ENCODE data around the gene HNRNPH2. TPM values are rescaled to one million over a fixed set of nuclear protein-coding genes. Genes with fewer than 3 reads are reported as not detected.

HNRNPH2 gene
- total RNA-seq, result 29.9 TPM

GRCh38 chrX:101407748-101408531, at the start of gene HNRNPH2, which contains the start of gene GLA:
Gene HNRNPH2, plus strand, starts transcription at chrX:101408222. Its CDS starts 3,767 bp downstream, at chrX:101411989.
Gene GLA, minus strand, starts transcription at chrX:101407925. Its CDS starts 22 bp downstream, at chrX:101407903.
- DNase-seq (ENCODE audit: low read depth in 2 of 3, low spot score in 2 of 3), result peak; percentile 80 to 97 (median 93)

GRCh38 chrX:101359966-101360365, 48.1 kb upstream of the HNRNPH2 start:
- no peak for DNase-seq (ENCODE audit: low read depth in 2 of 3, low spot score in 2 of 3)

GRCh38 chrX:101360390-101360789, 47.6 kb upstream of the HNRNPH2 start:
- no peak for DNase-seq (ENCODE audit: low read depth in 2 of 3, low spot score in 2 of 3)

GRCh38 chrX:101362116-101362515, 45.9 kb upstream of the HNRNPH2 start:
- no peak for DNase-seq (ENCODE audit: low read depth in 2 of 3, low spot score in 2 of 3)

- DNase-seq (ENCODE audit: low read depth in 2 of 3, low spot score in 2 of 3), result no peak
Measured at GRCh38 chrX:101362757-101363156, 45.3 kb upstream of the HNRNPH2 start.

DNA sequence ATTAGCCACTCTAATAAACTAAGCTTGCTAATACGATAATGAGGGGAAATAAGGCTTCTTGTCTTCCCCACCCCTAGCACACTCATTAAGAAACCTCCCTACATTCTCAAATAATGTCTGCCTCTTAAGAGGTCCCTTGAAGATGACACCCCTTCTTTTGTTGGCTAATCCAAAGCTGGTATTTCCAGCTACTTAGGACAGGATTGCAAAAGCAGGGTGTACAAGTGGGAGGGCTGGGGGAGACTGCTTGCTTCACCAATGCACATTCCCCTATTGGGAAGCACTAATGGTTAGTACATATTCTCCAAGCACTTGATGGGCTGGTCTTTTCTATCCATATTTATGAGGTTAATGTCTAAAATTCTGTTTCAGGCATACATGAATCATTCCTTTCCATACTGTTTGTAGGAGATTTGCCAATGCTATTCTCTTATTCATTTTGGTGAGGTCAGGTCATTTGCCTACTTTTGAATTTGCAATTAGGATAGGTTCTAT, 42.7 kb upstream of the HNRNPH2 start:
- no peak for DNase-seq (ENCODE audit: low read depth in 2 of 3, low spot score in 2 of 3)

DNA sequence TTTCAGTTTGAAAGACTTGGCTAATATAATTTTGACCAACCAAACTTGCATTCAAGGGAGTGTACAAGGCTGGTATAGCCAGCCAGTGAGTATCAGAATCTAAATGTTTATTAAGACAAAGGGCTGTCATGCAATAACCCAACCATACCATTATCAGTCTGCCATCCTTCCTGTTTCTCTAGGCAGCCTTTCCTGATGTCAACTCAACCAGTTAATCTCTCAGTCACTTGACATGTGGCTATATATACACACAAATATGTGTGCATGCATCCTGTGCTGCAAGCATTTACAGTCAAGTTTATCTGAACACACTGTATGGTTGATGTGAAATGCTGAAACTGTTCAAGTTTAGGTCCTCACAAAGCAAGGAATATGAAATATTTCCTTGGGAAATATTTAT, 39.2 kb upstream of the HNRNPH2 start:
- peak in 1 of 3 donors; percentile 26 for DNase-seq (ENCODE audit: low read depth in 2 of 3, low spot score in 2 of 3)

- no peak for DNase-seq (ENCODE audit: low read depth in 2 of 3, low spot score in 2 of 3)
Measured at GRCh38 chrX:101369687-101370086, 38.3 kb upstream of the HNRNPH2 start.

- DNase-seq (ENCODE audit: low read depth in 2 of 3, low spot score in 2 of 3), result no peak
Measured at GRCh38 chrX:101370888-101371504, 37.0 kb upstream of the HNRNPH2 start.

GRCh38 chrX:101377547-101377946, 30.5 kb upstream of the HNRNPH2 start:
- DNase-seq (ENCODE audit: low read depth in 2 of 3, low spot score in 2 of 3), result no peak

- no peak for DNase-seq (ENCODE audit: low read depth in 2 of 3, low spot score in 2 of 3)
Measured at GRCh38 chrX:101383679-101384205, 24.3 kb upstream of the HNRNPH2 start.

GRCh38 chrX:101385026-101385684, 22.9 kb upstream of the HNRNPH2 start:
- no peak for DNase-seq (ENCODE audit: low read depth in 2 of 3, low spot score in 2 of 3)

- peak in 2 of 3 donors; percentile 46 to 61 for DNase-seq (ENCODE audit: low read depth in 2 of 3, low spot score in 2 of 3)
Measured at GRCh38 chrX:101385795-101386541, 22.1 kb upstream of the HNRNPH2 start, which contains the start of gene BTK. Gene BTK, minus strand, starts transcription at chrX:101386191. Its CDS starts 10,907 bp downstream, at chrX:101375284.

DNA sequence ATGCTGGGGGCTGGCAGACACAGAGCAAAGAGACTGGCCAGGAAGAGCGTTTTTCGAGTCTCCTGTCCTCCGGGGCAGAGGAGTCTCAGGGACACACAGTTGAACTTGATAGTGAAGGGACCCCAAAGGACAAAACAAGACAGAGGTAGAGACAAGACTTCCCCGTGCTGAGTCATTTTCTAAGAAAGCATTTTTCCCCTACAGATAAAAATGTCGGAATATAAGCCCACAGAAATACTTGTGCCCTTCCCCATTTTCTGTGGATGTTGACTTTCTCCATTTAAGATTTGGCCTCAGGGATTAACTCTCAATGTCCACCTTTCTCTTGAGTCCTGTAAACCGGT, 21.5 kb upstream of the HNRNPH2 start:
- DNase-seq (ENCODE audit: low read depth in 2 of 3, low spot score in 2 of 3), result no peak

DNA sequence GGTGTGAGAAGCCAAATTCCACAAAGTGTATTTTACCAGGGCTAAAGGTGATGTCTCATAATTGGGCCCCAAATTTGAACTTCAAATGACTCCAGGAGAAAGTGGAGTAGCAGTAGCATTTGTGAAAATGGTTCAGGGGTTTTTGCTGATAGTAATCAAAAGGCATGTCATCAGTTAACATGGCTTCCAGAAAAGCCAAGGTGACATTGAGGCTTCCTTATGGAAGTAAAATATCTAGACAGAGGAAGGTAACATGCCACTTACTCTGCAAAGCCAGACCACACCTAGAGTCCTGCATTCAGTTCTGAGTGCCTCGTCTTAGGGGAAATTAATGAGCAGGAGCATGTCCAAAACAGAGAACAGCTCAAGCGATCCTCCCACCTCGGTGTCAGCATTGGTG, 19.4 kb upstream of the HNRNPH2 start:
- no peak for DNase-seq (ENCODE audit: low read depth in 2 of 3, low spot score in 2 of 3)

GRCh38 chrX:101390664-101391525, 17.1 kb upstream of the HNRNPH2 start, which contains the start of gene RPL36A:
Gene RPL36A, plus strand, starts transcription at chrX:101391011. Its CDS starts 33 bp downstream, at chrX:101391044.
- peak; percentile 46 to 93 (median 89) for DNase-seq (ENCODE audit: low read depth in 2 of 3, low spot score in 2 of 3)

- no peak for DNase-seq (ENCODE audit: low read depth in 2 of 3, low spot score in 2 of 3)
Measured at GRCh38 chrX:101391831-101392230, 16.2 kb upstream of the HNRNPH2 start.

GRCh38 chrX:101393530-101394305, 14.3 kb upstream of the HNRNPH2 start:
- no peak for DNase-seq (ENCODE audit: low read depth in 2 of 3, low spot score in 2 of 3)

GRCh38 chrX:101394372-101394771, 13.7 kb upstream of the HNRNPH2 start:
- no peak for DNase-seq (ENCODE audit: low read depth in 2 of 3, low spot score in 2 of 3)
